Posterior vena cava (tissue), 2 donors: ENCODE measurements around the gene SMIM29. TPM values are rescaled to one million over a fixed set of nuclear protein-coding genes. Genes with fewer than 3 reads are reported as not detected.

Experiments
- DNase-seq: peaks from one replicate; pipeline ENCODE4 v3.0.0-alpha.2; 2020; ENCODE audit warnings: low spot score
- intact Hi-C, 2 donors: fragments of 100-400 bp; cut with DNase I; formaldehyde crosslinking; loops; one replicate each; pipeline versions ENCODE4 v1.14.1 to v1.14.2; 2022 to 2023
- total RNA-seq, 2 donors: library from RNA; stranded (reverse); fragmentation: NEBNext Ultra II Directional; extraction: Animal tissue kit (Norgen Biotek cat#: 25700); gene quantifications; one replicate each; pipeline ENCODE4 v1.2.1, GENCODE V29; 2021
- donor health status: DM: yes; HTN: yes; CAD: no.
- donor health status: DM: yes; HTN: yes; CAD: no.

SMIM29 gene
- total RNA-seq, 2 donors from 2014 or later = 19.0 to 24.5 TPM

DNA sequence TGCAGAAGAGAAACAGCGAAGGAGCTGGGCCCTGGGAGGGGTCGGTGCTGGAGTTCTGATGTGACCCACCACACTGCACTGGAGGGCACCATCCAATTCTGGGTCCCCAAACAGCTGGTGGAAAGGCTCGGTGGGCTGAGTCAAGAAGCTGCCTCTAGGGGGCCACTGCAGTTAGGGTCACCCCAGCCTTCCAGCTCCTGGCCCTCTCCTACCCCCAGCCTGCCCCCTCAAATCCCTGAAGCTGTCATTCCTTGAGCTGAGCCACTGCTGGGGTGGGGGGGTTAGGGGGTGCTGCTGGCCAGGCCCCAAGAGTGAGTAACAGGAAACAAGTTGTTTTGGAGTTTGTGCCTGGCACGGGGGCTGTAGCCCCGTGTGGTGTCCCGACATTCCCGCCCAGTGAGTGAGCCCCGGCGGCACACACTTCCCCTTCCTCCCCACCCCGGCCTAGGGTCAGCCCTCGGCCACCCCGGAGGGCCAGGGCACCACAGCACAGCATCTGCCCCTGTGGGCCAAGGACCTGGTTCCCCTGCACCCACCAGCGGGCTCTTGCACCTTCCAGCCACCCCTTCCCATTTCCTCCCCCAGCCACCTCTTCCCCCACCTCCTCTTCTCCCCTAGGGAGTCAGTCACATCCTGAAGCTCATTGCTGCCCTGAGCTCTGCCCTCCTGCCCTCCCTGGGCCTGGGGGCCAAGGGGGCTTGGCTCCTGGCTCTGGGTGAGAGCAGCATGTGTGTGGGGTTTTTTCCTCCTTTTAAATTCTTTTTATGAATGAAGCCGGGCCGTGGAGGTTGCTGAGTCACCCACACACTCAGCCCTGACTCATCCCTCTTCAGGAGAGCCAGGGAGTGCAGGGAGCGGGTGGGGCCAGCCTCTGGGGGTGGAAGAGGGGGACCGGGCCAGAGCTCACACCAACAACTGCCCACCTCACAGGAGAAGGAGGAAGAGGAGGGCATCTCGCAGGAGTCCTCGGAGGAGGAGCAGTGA is 4.6 kb downstream of the SMIM29 start:
- peak; percentile 94 for DNase-seq
- intact Hi-C loops = no loop called here

- DNase-seq = no peak
- intact Hi-C loops = no loop called here
These were observed 5.6 kb downstream of the SMIM29 start for GRCh38 chr6:34243131-34243771.

GRCh38 chr6:34242252-34243130 is 6.3 kb downstream of the SMIM29 start:
- intact Hi-C loops = no loop called here
- no peak for DNase-seq

- intact Hi-C loops = no loop called here
- DNase-seq = no peak
These were observed 7.2 kb downstream of the SMIM29 start for GRCh38 chr6:34241351-34242215.

- no peak for DNase-seq
- intact Hi-C loops = no loop called here
These were observed 8.2 kb downstream of the SMIM29 start for GRCh38 chr6:34240329-34241248.

- no peak for DNase-seq
- intact Hi-C loops = no loop called here
These were observed 8.9 kb downstream of the SMIM29 start for GRCh38 chr6:34239893-34240292.

DNA sequence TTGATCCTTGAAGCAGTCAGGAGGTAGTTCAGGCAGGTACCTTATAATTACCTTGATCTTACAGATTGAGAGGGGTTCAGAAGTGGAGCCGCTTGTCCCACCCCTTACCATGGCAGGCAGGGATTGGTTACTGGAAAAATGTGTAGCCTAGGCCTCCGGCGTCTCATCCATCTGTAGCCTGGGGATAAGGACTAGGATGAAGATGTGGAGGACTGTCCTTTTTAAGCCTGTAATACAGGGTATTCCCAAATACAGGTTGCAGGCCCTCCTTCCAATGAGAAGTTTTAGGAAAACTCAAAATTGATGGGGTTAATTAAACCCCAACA is 9.3 kb downstream of the SMIM29 start:
- intact Hi-C loops = no loop called here
- DNase-seq = no peak

- no peak for DNase-seq
- intact Hi-C loops = no loop called here
These were observed 10.0 kb downstream of the SMIM29 start for GRCh38 chr6:34238585-34239499.

DNA sequence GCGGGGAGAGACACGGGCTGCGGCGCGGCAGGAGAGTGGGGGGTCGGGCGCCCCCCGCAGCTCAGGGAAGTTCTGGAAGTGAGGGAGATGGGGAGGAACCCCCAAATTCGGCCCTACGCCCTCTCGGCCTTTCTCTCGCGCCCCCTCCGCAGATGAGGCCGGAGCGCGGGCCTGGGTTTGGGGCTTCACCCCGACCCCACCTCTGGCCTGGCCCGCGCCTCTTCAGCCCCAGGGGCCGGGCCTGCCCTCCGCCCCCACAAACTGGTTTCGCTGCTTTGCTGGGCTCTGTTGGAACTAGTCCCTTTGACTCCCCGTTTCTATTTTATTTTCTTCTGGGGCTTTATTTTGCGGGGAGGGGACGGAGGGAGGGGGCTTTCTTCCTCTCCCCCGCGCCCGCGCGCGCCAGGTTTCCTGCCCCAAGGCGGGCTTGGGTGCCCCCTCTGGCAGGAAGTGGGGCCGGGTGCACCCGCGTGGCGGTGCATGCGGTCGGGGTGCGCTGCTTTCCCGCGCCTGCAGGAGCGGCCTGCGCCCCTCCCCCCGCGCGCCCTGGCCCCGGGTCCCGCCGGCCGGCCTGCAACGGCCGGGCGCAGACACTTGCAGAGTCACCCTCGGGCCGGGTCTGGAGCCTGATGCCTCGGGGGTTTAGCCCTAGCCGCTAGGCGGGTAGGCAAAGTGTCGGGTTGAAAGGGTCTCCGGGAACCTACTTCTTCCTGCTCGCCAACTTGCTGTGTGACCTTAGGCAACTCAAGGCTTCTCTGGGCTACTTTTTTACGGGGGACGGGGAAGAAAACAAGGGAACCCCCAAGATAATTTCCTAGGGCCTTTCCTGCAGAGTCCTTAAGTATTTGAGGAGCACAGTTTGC is 10.9 kb downstream of the SMIM29 start:
- intact Hi-C loops = no loop called here
- DNase-seq = no peak

DNA sequence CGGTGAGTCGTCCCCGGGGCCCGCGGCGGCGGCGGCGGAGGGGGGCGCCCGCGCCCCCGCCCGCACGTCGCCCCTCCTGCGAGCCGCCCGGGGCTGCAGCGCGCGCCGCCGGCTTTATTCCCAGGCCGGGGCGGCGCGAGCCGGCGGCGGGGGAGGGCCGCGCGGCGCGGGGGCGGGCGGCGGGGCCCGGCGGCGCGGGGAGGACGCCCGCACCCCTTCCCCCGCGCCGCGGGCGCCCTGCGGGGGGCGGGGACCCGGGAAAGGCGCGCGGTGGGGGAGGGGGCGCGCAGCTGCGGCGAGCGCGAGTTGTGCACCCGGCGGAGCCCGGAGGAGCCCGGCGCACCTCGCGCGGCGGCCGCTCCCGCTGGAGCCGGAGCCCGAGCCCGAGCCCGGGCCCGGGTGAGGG is 11.5 kb downstream of the SMIM29 start:
- DNase-seq = no peak
- intact Hi-C loops = no loop called here

DNA sequence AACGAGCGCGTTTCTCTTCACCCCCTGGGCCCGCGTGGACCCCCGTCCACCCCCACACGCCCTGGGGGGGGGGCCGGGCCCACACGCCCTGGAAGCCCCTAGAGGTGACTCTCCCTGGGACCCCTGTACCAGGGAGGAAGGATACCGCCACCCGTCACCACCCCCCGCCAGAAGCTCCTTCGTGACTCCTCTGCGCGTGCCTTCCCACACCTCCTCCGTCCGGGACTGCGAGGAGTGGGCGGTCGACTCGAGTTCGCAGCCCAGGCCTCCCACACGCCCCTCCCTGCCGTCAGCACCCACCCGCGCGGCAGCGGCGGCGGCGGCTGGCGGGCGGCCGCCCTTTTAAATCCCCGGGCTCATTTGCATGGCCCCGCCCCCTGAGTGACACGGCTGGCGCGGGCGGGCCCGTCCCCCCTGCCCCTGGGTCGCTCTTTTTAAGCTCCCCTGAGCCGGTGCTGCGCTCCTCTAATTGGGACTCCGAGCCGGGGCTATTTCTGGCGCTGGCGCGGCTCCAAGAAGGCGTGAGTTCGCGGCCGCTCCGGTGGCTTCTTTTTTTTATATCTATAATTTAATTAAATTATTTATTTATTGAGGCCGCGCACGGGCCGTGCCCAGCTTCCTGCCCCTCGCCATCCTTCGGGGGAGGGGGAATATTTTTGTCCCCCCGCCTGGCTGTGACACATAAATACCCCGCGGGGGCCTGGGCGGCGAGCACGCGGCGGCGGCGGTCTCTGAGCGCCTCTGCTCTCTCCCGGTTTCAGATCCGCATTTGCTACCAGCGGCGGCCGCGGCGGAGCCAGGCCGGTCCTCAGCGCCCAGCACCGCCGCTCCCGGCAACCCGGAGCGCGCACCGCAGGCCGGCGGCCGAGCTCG is 12.1 kb downstream of the SMIM29 start, which contains the start of gene HMGA1:
TSS of gene HMGA1 (plus strand) at position 431 of the 873 bp plus-strand sequence. CDS start 3,908 bp downstream, outside the sequence.
- peak; percentile 93 for DNase-seq
- intact Hi-C loops = no loop called here

DNA sequence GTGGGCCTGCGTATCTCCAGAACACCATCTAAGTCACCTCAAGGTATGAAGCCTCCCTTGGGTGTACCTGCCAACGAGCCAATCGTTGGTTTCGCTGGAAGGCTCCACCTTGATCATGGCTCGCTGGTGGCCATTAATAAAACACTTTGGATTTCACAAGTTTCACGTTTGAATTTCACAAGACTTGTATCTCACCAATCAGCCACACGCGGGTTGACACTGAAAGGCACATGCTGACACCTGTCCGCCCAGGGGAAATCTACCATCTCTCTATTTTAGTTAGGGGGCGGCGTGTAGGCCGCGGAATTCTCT is 12.7 kb downstream of the SMIM29 start:
- intact Hi-C loops = no loop called here
- no peak for DNase-seq

- intact Hi-C loops = no loop called here
- peak; percentile 87 for DNase-seq
These were observed 13.3 kb downstream of the SMIM29 start for GRCh38 chr6:34235307-34236130.

DNA sequence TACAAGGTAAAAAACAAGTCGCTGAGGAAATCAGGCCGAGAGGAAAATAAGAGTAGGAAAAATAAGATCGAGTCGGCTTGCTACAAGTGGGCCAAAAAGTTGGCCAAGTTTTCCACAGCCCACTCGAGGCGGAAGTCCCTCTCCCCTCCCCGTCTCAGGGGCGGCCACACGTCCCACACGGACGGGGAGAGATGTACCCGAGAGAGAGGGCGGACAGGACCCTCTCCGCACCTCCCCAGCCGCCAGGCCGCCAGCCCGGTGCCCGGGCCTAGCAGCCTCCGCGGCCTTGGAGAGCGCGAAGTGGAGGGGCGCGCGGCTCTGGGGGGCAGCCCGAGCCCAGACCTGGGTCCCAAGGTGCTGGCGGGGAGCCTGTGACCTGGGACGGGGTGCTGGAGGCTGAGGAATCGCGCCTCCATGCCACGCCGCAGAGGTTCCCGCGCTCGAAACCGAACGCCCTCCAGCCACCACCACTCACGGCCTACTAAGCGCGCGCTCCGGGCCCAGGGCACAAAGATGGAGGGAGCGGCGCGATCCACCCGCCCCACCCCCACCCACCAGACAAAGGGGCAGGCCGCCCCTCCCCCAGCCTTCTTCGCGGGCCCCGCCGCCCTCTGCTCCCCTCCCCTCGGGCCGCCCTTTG is 14.0 kb downstream of the SMIM29 start:
- no peak for DNase-seq
- intact Hi-C loops = no loop called here
